ENCODE data around the gene FAM13B.

Gene FAM13B

DNA sequence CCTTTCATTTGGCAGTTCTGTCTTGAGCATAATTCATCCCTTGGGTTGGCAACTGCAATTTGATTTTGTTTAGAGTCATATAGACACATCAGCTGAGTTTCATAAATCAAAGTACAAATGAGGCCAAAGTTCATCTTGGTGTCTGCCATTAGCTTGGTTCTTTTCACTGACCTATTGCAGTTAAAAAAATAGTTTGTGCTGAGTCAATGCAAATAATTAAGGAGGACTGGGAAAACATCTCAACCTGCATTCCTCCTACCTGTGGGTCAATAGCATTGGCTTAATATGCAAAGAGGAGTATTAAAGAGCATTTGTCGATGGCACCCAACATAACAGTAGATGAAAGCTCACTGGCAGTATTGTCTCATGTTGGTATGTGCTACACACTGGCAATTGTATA is 142.0 kb downstream of the FAM13B start:
- no peak for DNase-seq

GRCh38 chr5:137888863-137889759 is 143.8 kb downstream of the FAM13B start, which contains the start of gene PKD2L2:
PKD2L2 (plus strand) TSS chr5:137889457; CDS start chr5:137889492, 35 bp downstream.
- peak; percentile 67 to 72 (median 70) for DNase-seq

DNA sequence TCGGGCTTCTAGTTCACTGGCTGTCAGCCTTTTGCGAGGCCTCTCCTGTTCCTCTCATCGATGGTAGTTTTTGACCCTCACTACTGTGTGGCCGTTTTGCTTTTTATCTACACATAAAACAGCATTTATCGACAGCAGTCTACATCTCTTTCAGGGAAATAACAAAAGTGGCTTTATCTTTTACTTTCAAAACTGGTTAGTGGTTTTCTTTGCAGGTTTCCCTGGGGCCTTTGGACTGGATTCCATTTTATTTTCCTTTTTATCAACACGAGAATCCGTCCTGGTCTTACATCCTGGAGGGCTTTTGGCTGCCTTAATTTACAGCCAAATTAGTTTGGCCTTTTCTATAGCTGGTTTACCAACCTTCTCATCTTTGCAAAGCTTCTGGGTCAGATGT is 144.4 kb downstream of the FAM13B start:
- no peak for DNase-seq
